Common myeloid progenitor, CD34-positive (primary cell): ENCODE results near the gene GSTT4.
A peak's percentile ranks its signal among the peaks of the same experiment; 100 is the strongest.
"Not testable (repeated sequence)": the region's sequence is repeated elsewhere in the genome, so short reads cannot be mapped to it uniquely, and the experiment has no call there.

Experiments
- CTCF ChIA-PET: fragments of 350-600 bp; sonication (Branson Sonifier 250); formaldehyde crosslinking; loops from one replicate; lab custom pipeline; 2021; ENCODE audit warnings: antibody characterized with exemption; lab: Charles Lee
- POLR2A ChIA-PET: fragments of 350-600 bp; sonication (Branson Sonifier 250); formaldehyde crosslinking; loops from one replicate; lab custom pipeline; 2021; ENCODE audit warnings: antibody characterized with exemption; lab: Charles Lee
- DNase-seq, 3 donors: peaks; one replicate each; pipeline versions ENCODE4 v3.0.0 to v3.0.0-alpha.2; 2013
- H3K27ac ChIP-seq, 2 experiments: 1 replicate in 1 of 2; 2 replicates in 1 of 2; pipeline ENCODE4 v1.7.0; 2013; ENCODE audit warnings: inconsistent platforms in 2 of 2, low read length in 2 of 2, mild to moderate bottlenecking in 2 of 2, low read depth in 1 of 2, moderate library complexity in 1 of 2; ENCODE audit not compliant: severe bottlenecking in 2 of 2, insufficient read depth in 1 of 2, poor library complexity in 1 of 2
- H3K27me3 ChIP-seq, 5 experiments: replicated peaks in 2 of 5; 1 replicate in 3 of 5; 2 replicates in 2 of 5; pipeline versions ENCODE4 v1.6.1 to v1.7.0; 2013; ENCODE audit warnings: low read length in 4 of 5, mild to moderate bottlenecking in 2 of 5, moderate library complexity in 2 of 5, inconsistent platforms in 1 of 5; ENCODE audit not compliant: insufficient read depth in 5 of 5, control insufficient read depth in 4 of 5
- H3K36me3 ChIP-seq, 4 experiments: 1 replicate in 2 of 4; 2 replicates in 2 of 4; pipeline versions ENCODE4 v1.6.1 to v1.7.0; 2013; ENCODE audit warnings: low read length in 3 of 4, control low read depth in 1 of 4, mild to moderate bottlenecking in 1 of 4; ENCODE audit not compliant: control insufficient read depth in 4 of 4, insufficient read depth in 4 of 4
- H3K4me1 ChIP-seq, 4 experiments: 1 replicate in 3 of 4; 2 replicates in 1 of 4; pipeline versions ENCODE4 v1.6.1 to v1.7.1; 2013; ENCODE audit warnings: low read length in 3 of 4, mild to moderate bottlenecking in 3 of 4, control low read depth in 1 of 4, inconsistent platforms in 1 of 4, moderate library complexity in 1 of 4; ENCODE audit not compliant: control insufficient read depth in 4 of 4, insufficient read depth in 4 of 4; ENCODE audit errors: control extremely low read depth in 1 of 4
- H3K4me3 ChIP-seq, 7 experiments: 1 replicate in 4 of 7; 2 replicates in 3 of 7; pipeline versions ENCODE4 v1.5.1 to v1.7.0; 2013; ENCODE audit warnings: mild to moderate bottlenecking in 7 of 7, low read length in 6 of 7, moderate library complexity in 6 of 7, inconsistent platforms in 2 of 7, low read depth in 2 of 7, control low read depth in 1 of 7; ENCODE audit not compliant: insufficient read depth in 4 of 7, control insufficient read depth in 1 of 7; ENCODE audit errors: extremely low read depth in 1 of 7
- H3K9me3 ChIP-seq, 5 experiments: 1 replicate in 4 of 5; 2 replicates in 1 of 5; pipeline versions ENCODE4 v1.6.1 to v1.7.1; 2013; ENCODE audit warnings: low read length in 4 of 5, mild to moderate bottlenecking in 2 of 5, inconsistent platforms in 1 of 5, low read depth in 1 of 5, moderate library complexity in 1 of 5; ENCODE audit not compliant: control insufficient read depth in 4 of 5, insufficient read depth in 2 of 5; ENCODE audit errors: control extremely low read depth in 1 of 5
- WGBS: methylation state at CpG from one replicate; pipeline ENCODE4 v1.1.5; 2013; ENCODE audit not compliant: insufficient coverage; 5-methylcytosine and 5-hydroxymethylcytosine counted together

Gene GSTT4

GRCh38 chr22:23969071-23969470 is 36.2 kb downstream of the GSTT4 start:
- peaks cover 7 to 30% (median 25%) of the 10 kb centered on the region in 4 experiments for H3K36me3 ChIP-seq
- H3K4me1 ChIP-seq: no peaks in the 10 kb centered on the region
- CTCF ChIA-PET: no interaction called here
- H3K4me3 ChIP-seq: no peak overlapping the region
- POLR2A ChIA-PET: no interaction called here
- no peaks in the 10 kb centered on the region for H3K27me3 ChIP-seq
- no peak overlapping the region for H3K27ac ChIP-seq
- DNase-seq: no peak
- no peaks in the 10 kb centered on the region for H3K9me3 ChIP-seq
- 94% methylated on average over 3 of the region's 3 CpGs for WGBS

- POLR2A ChIA-PET, H3K9me3 ChIP-seq, CTCF ChIA-PET, DNase-seq, H3K4me1 ChIP-seq, H3K27me3 ChIP-seq, H3K4me3 ChIP-seq, H3K27ac ChIP-seq: not testable (repeated sequence)
- no CpG with 5 or more reads among the region's 30 CpGs for WGBS
- peaks cover 7 to 25% (median 23%) of the 10 kb centered on the region in 4 experiments for H3K36me3 ChIP-seq
Observed at GRCh38 chr22:23966568-23966967, 38.7 kb downstream of the GSTT4 start, which contains the start of gene DDTL. TSS of gene DDTL (plus strand) at chr22:23966888. CDS start at chr22:23966915, 27 bp downstream.

- no CpG with 5 or more reads among the region's 18 CpGs for WGBS
- peaks cover 2 to 20% (median 19%) of the 10 kb centered on the region in 4 experiments for H3K36me3 ChIP-seq
- H3K27me3 ChIP-seq, H3K4me1 ChIP-seq, CTCF ChIA-PET, H3K9me3 ChIP-seq, POLR2A ChIA-PET, DNase-seq, H3K4me3 ChIP-seq, H3K27ac ChIP-seq: not testable (repeated sequence)
Observed at GRCh38 chr22:23966094-23966493, 39.2 kb downstream of the GSTT4 start.

GRCh38 chr22:23961084-23961771 is 44.0 kb downstream of the GSTT4 start, which contains the start of gene GSTT2B:
TSS of gene GSTT2B (minus strand) at chr22:23961195. CDS start at chr22:23961131, 64 bp downstream.
- H3K36me3 ChIP-seq, H3K27ac ChIP-seq, H3K27me3 ChIP-seq, H3K4me1 ChIP-seq, CTCF ChIA-PET, H3K4me3 ChIP-seq, POLR2A ChIA-PET, DNase-seq, H3K9me3 ChIP-seq: not testable (repeated sequence)
- WGBS: no CpG with 5 or more reads among the region's 43 CpGs

- 22% methylated on average over 6 of the region's 12 CpGs for WGBS
- H3K4me3 ChIP-seq, POLR2A ChIA-PET, H3K36me3 ChIP-seq, H3K27me3 ChIP-seq, CTCF ChIA-PET, H3K27ac ChIP-seq, H3K9me3 ChIP-seq, H3K4me1 ChIP-seq: not testable (repeated sequence)
- peak; percentile 72 to 81 (median 73) for DNase-seq
Observed at GRCh38 chr22:23956301-23956900, 48.9 kb downstream of the GSTT4 start.

GRCh38 chr22:23955886-23956285 is 49.4 kb downstream of the GSTT4 start:
- H3K4me1 ChIP-seq, H3K9me3 ChIP-seq, H3K36me3 ChIP-seq, H3K27ac ChIP-seq, DNase-seq, CTCF ChIA-PET, H3K4me3 ChIP-seq, POLR2A ChIA-PET, H3K27me3 ChIP-seq: not testable (repeated sequence)
- WGBS: no CpG with 5 or more reads among the region's 8 CpGs

- CTCF ChIA-PET, H3K4me1 ChIP-seq, H3K9me3 ChIP-seq, H3K36me3 ChIP-seq, POLR2A ChIA-PET, H3K27ac ChIP-seq, H3K4me3 ChIP-seq, DNase-seq, H3K27me3 ChIP-seq: not testable (repeated sequence)
- WGBS: 94% methylated on average over 3 of the region's 6 CpGs
Observed at GRCh38 chr22:23954991-23955305, 50.3 kb downstream of the GSTT4 start.
